Activated naive CD4-positive, alpha-beta T cell treated with anti-CD3 and anti-CD28 coated beads for 36 hours (primary cell): ENCODE results near the gene SLC22A5. TPM values are rescaled to one million over a fixed set of nuclear protein-coding genes. Genes with fewer than 3 reads are reported as not detected.

Experiments used
- CTCF ChIA-PET: fragments of 350-600 bp; sonication (Branson Sonifier 250); formaldehyde crosslinking; loops from one replicate; lab custom pipeline; 2021; ENCODE audit warnings: antibody characterized with exemption; lab: Charles Lee
- DNase-seq: peaks from one replicate; pipeline ENCODE4 v3.0.0-alpha.2; 2020
- H3K27ac Mint-ChIP-seq: one replicate; pipeline ENCODE4 v1.8.0; 2021; ENCODE audit warnings: mild to moderate bottlenecking, mixed read lengths
- H3K27me3 Mint-ChIP-seq: one replicate; pipeline ENCODE4 v1.8.0; 2021; ENCODE audit warnings: low read depth, mixed read lengths
- H3K36me3 Mint-ChIP-seq: one replicate; pipeline ENCODE4 v1.8.0; 2021; ENCODE audit warnings: low read depth, mixed read lengths
- H3K4me1 Mint-ChIP-seq: one replicate; pipeline ENCODE4 v1.8.0; 2021; ENCODE audit warnings: low read depth, mixed read lengths
- H3K4me3 Mint-ChIP-seq: one replicate; pipeline ENCODE4 v1.8.0; 2021; ENCODE audit warnings: mild to moderate bottlenecking, moderate library complexity, mixed read lengths
- H3K9me3 Mint-ChIP-seq: one replicate; pipeline ENCODE4 v1.8.0; 2021; ENCODE audit warnings: mixed read lengths
- intact Hi-C: fragments of 100-400 bp; cut with micrococcal nuclease; formaldehyde crosslinking; loops from one replicate; pipeline ENCODE4 v1.15.1; 2023
- total RNA-seq, 2 experiments: library from RNA; stranded (reverse); gene quantifications; one replicate each; pipeline ENCODE4 v1.2.3, GENCODE V29; 2021

Gene SLC22A5
- total RNA-seq, 2 experiments from 2014 or later: 3.1 to 3.6 TPM

DNA sequence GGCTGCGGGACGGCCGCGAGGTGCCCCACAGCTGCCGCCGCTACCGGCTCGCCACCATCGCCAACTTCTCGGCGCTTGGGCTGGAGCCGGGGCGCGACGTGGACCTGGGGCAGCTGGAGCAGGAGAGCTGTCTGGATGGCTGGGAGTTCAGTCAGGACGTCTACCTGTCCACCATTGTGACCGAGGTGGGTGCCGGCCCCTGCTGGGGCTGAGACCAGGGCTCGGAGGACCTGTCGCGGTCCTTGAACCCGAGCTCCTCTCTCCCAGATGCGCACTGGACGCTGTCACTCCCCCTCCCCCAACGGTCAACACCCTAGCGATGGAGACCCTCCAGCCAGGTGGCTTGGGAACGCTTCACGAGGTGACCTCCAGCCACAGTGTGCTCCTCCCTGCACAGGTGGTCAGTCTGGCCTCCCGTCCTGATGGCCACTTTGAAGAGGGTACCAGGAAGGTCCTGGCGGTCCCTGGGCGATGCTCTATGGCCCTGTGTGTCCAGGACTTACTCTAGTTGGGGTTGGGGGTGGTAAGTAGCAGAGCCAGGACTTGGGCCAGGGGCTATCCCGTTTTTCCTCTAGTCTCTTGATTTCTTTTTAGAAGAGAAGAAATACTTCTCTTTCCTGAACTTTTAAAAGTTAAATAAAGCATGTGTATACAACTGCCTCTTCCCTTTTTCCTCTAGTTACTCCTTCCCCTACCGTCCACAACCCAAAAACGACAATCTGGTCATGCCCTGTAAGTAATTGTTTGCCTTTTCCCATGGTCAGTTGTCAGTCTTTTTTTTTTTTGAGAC lies 866 bp downstream of the SLC22A5 start:
- intact Hi-C loops: no loop called here
- CTCF ChIA-PET: interaction anchor here (1.0 to 2.9 kb wide), 5 partner anchors 16 to 133 kb away, joined by 4 to 14 read pairs (median 9); partner anchors contain the start of gene SLC22A4
- peaks cover 22% of the 10 kb centered on the region for H3K4me1 Mint-ChIP-seq
- H3K27ac Mint-ChIP-seq: peak overlapping the region; percentile 68
- DNase-seq: no peak
- no peaks in the 10 kb centered on the region for H3K36me3 Mint-ChIP-seq
- peak overlapping the region; percentile 77 for H3K4me3 Mint-ChIP-seq
- no peaks in the 10 kb centered on the region for H3K9me3 Mint-ChIP-seq
- no peaks in the 10 kb centered on the region for H3K27me3 Mint-ChIP-seq

DNA sequence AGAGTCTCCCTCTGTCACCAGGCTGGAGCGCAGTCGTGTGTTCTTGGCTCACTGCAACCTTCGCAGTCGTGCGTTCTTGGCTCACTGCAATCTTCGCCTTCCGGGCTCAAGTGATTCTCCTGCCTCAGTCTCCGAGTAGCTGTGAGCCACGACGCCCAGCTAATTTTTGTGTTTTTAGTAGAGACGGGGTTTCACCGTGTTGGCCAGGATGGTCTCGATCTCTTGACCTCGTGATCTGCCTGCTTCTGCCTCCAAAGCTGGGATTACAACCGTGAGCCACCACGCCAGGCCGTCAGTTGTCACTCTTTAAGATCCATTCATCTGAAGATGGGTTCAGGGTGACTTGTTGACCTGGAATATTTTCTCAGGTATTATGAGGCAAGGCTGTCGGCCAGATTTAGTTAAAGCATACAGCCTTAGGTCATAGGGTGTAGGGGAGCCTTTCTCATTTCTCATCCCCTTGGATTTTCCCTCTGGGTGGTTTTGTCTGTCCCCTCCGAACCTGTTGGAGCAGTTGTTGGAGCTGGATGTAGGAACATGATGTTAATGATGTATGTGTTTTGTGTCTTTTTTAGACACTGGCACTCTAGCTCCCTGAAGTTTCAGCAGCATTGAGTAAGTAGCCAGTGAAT lies 1.6 kb downstream of the SLC22A5 start:
- no peaks in the 10 kb centered on the region for H3K36me3 Mint-ChIP-seq
- H3K27ac Mint-ChIP-seq: no peak overlapping the region
- H3K4me3 Mint-ChIP-seq: peak overlapping the region; percentile 77
- peaks cover 22% of the 10 kb centered on the region for H3K4me1 Mint-ChIP-seq
- no peaks in the 10 kb centered on the region for H3K27me3 Mint-ChIP-seq
- CTCF ChIA-PET: interaction anchor here (1.6 kb wide), 1 partner anchor 131 kb away, joined by 3 read pairs; no protein-coding TSS in a partner anchor
- DNase-seq: no peak
- no peaks in the 10 kb centered on the region for H3K9me3 Mint-ChIP-seq
- intact Hi-C loops: no loop called here

DNA sequence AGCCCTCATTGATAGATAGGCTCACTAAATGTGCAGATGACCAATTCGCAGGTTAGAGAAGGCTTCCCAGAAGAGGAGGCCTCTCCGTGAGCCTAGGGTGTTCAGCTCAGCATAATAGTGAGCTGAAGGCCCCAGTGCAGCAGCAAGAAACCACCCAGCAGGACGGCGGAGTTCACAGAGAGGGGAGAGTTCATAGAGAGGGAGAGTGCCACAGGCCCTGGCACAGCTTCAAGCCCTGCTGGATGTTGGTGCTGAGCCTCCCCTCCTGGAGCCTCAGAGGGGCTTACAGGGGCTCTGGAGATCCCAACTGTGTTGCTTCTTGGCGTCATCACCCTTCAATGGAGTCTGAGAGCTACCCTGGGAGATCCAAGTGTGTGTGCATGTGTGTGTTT lies 2.1 kb downstream of the SLC22A5 start:
- Mint-ChIP-seq H3K27me3 (no peaks in the 10 kb centered on the region), H3K4me1 (peaks cover 22% of the 10 kb centered on the region), H3K36me3 (no peaks in the 10 kb centered on the region), H3K9me3 (no peaks in the 10 kb centered on the region), H3K27ac (no peak overlapping the region), H3K4me3 (peak overlapping the region; percentile 5)
- intact Hi-C loops: no loop called here
- CTCF ChIA-PET: interaction anchor here (1.6 kb wide), 1 partner anchor 130 kb away, joined by 3 read pairs; no protein-coding TSS in a partner anchor
- no peak for DNase-seq

DNA sequence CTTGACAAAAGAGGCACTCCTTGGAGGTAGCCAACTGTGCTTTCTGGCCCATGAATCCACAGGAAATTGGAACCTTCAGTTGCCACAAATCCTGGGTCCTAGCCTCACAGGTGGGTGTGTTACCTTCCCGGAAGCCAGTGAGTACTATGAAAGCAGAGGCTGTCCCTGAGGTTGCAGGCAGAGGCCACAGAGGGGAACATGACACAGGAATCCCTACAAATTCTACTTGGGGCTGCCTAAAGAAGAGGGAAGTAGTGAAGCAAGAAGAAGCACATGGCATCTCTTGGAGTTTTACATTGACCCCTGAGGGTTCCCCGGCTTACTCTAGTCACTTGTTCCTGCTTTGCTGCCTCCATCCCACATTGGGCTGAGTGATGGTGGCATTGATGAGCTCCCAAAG lies 2.6 kb downstream of the SLC22A5 start:
- no peak overlapping the region for H3K27ac Mint-ChIP-seq
- H3K9me3 Mint-ChIP-seq: no peaks in the 10 kb centered on the region
- intact Hi-C loops: no loop called here
- CTCF ChIA-PET: interaction anchor here (0.7 to 1.6 kb wide), 3 partner anchors 12 to 130 kb away, joined by 3 read pairs; no protein-coding TSS in a partner anchor
- H3K4me1 Mint-ChIP-seq: peaks cover 22% of the 10 kb centered on the region
- DNase-seq: no peak
- H3K4me3 Mint-ChIP-seq: no peak overlapping the region
- no peaks in the 10 kb centered on the region for H3K36me3 Mint-ChIP-seq
- no peaks in the 10 kb centered on the region for H3K27me3 Mint-ChIP-seq

DNA sequence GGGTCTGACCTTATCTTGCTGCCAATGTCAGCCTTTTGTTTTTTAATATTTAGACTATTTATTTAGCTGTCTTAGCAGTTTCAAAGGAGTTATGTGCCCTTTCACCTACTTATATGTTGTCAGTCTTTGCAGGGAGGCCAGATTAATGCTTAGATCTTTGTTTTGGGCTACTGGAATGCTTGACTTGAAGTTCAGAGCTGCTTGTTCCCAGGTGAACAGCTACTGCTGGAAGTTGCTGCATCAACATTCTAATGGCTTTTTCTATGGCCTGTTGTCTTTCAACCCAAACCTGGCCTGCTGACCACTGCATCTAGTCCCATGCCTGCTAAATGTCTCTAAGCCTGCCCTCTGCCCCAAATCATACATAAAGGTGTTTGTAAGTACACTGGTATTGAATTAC lies 3.0 kb downstream of the SLC22A5 start:
- Mint-ChIP-seq H3K36me3 (no peaks in the 10 kb centered on the region), H3K27me3 (no peaks in the 10 kb centered on the region), H3K4me1 (peaks cover 22% of the 10 kb centered on the region), H3K9me3 (no peaks in the 10 kb centered on the region), H3K4me3 (no peak overlapping the region), H3K27ac (no peak overlapping the region)
- intact Hi-C loops: no loop called here
- CTCF ChIA-PET: interaction anchor here (0.7 to 1.6 kb wide), 3 partner anchors 12 to 129 kb away, joined by 3 read pairs; no protein-coding TSS in a partner anchor
- DNase-seq: no peak

DNA sequence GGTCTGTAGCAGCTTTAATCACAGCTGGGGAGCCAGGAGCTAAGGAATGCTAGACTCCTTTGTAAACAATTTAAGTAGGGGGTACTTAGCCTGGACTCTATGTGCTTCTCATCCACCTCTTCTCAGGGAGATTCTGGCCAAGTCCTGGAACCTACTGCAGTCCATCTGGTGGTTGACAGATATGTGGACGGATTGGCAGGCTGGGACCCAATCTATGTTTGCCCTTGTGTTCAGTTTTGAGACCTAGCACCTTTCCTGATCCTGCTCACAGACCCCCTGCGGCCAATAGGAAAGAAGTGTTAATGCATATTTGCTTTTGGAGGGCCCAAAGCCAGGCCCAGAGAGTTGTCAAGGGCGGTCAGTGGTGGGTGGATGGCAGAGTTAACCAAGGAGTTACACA lies 6.4 kb downstream of the SLC22A5 start:
- CTCF ChIA-PET: interaction anchor here (1.1 to 2.1 kb wide), 3 partner anchors 10 to 138 kb away, joined by 3 to 8 read pairs (median 3); no protein-coding TSS in a partner anchor
- DNase-seq: no peak
- intact Hi-C loops: no loop called here
- peaks cover 13% of the 10 kb centered on the region for H3K4me1 Mint-ChIP-seq
- no peak overlapping the region for H3K27ac Mint-ChIP-seq
- no peaks in the 10 kb centered on the region for H3K27me3 Mint-ChIP-seq
- no peaks in the 10 kb centered on the region for H3K36me3 Mint-ChIP-seq
- H3K9me3 Mint-ChIP-seq: no peaks in the 10 kb centered on the region
- H3K4me3 Mint-ChIP-seq: no peak overlapping the region

DNA sequence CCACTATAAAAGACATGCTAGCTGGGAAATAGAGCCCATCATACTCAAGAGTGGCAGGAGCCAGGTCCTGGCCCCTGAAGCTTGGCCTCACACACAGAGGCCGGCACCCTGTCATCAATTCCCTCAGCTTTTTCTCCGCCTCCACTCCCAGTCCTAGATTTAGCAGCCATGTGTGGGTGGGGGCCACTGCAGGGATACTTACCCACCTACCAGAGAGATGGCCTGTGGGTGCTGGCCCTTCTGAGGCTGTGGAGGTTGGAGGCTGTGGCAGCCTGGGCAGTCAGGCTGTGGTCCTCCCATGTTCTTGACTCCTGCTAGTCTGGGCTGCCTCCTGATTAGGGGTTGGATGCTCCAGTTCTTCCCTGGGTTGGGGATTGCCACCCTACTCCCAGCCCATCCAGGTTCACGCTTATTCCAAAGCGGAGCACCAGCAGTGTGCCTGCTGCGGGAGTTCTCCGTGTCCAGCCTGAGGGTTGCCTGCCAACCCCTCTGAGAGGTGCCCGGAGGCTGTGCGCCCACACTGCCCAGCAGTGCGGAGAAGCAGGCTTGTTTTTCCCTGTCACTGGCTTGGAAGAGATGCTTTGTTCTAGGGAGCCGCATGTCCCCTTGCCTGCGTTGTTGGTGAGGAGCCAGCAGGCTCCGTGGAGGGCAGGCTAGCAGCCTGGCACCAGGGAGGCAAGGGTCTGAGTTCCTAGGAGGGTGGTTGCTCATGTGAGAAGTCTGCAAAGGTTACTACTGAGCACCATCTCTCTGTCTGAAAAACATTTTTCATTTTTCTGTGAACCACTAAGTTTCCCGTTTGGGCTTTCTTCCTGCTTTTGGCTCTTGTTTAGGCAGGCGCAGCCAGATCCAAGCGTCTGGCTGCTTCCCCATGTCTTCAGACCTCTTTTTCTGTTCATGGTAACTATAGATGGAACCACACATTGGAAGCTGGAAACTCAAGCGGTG lies 7.5 kb downstream of the SLC22A5 start:
- CTCF ChIA-PET: interaction anchor here (1.6 kb wide), 1 partner anchor 84 kb away, joined by 3 read pairs; no protein-coding TSS in a partner anchor
- H3K4me3 Mint-ChIP-seq: no peak overlapping the region
- H3K36me3 Mint-ChIP-seq: no peaks in the 10 kb centered on the region
- peaks cover 3% of the 10 kb centered on the region for H3K4me1 Mint-ChIP-seq
- H3K27ac Mint-ChIP-seq: no peak overlapping the region
- DNase-seq: no peak
- H3K27me3 Mint-ChIP-seq: no peaks in the 10 kb centered on the region
- intact Hi-C loops: no loop called here
- H3K9me3 Mint-ChIP-seq: no peaks in the 10 kb centered on the region

DNA sequence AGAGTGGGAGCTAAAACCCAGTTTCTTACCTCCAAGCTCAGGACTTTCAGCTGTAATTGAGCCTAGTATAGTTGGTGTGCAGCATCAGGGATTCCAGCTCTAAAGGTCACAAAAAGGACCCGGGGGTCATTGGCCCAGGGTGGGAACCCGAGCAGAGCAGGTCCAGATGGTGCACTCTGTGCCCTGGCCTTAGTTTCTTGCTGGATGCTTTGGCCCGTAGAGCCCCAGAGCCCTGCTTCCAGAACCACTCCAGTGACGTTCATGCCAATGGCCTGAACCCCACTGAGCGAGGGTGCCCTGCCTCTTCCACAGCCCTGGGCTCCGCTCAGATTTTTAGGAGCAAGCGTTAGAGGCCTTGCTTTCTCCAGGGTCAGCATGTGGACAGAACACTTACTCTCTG lies 8.2 kb downstream of the SLC22A5 start:
- no peak for DNase-seq
- intact Hi-C loops: no loop called here

DNA sequence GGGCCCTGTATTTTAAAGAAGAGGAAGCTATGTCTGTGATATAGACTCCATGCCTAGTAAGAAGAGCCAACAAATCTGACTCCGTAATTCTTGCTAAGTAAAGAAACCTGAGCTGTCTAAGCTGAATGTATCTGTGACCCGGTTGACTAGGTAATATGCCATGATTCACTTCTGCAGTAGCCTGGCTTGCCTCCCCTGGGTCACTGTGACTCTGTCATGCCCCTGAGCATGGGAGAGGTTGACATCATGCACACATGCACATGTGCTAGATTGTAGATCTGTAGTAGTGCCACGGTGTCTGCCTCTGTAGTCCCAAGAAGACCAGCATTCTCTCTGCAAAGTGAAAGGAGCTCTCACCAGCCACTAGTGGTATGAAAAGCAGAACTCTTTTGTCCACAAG lies 9.1 kb downstream of the SLC22A5 start:
- no peak overlapping the region for H3K4me3 Mint-ChIP-seq
- H3K27ac Mint-ChIP-seq: no peak overlapping the region
- H3K9me3 Mint-ChIP-seq: no peaks in the 10 kb centered on the region
- intact Hi-C loops: no loop called here
- no peaks in the 10 kb centered on the region for H3K27me3 Mint-ChIP-seq
- no peaks in the 10 kb centered on the region for H3K36me3 Mint-ChIP-seq
- no peaks in the 10 kb centered on the region for H3K4me1 Mint-ChIP-seq
- DNase-seq: no peak
- CTCF ChIA-PET: interaction anchor here (1.6 kb wide), 1 partner anchor 123 kb away, joined by 7 read pairs; no protein-coding TSS in a partner anchor

More for the DNA sequence above, 8.2 kb downstream of the SLC22A5 start:
- no peaks in the 10 kb centered on the region for H3K4me1 Mint-ChIP-seq
- H3K27ac Mint-ChIP-seq: no peak overlapping the region
- no peak overlapping the region for H3K4me3 Mint-ChIP-seq
- CTCF ChIA-PET: no interaction called here
- H3K27me3 Mint-ChIP-seq: no peaks in the 10 kb centered on the region
- H3K9me3 Mint-ChIP-seq: no peaks in the 10 kb centered on the region
- H3K36me3 Mint-ChIP-seq: no peaks in the 10 kb centered on the region

DNA sequence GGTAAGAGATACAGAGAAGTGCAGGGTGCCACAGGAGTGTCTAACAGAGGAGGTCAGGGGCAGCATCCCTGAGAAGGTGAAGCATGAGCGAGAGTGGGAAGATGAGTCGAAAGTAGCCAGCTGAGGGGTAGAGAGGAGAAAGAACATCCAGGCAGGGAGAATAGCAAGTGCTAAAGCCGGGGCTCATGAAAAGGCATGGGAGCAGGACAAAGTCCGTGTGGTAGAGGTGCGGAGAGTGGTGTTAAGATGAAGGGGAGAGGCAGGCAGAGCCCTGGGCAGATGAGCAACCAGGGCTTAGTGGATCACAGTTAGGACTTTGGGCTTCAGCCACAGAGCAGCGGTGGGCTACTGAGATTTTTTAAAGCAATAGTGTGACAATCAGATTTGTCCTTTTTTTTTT lies 10.5 kb downstream of the SLC22A5 start:
- Mint-ChIP-seq H3K27me3 (no peaks in the 10 kb centered on the region), H3K36me3 (no peaks in the 10 kb centered on the region), H3K4me1 (peaks cover under 1% of the 10 kb centered on the region), H3K27ac (no peak overlapping the region), H3K9me3 (no peaks in the 10 kb centered on the region), H3K4me3 (no peak overlapping the region)
- intact Hi-C loops: no loop called here
- CTCF ChIA-PET: interaction anchor here (0.6 kb wide), 1 partner anchor 10 kb away, joined by 3 read pairs; no protein-coding TSS in a partner anchor
- DNase-seq: no peak

DNA sequence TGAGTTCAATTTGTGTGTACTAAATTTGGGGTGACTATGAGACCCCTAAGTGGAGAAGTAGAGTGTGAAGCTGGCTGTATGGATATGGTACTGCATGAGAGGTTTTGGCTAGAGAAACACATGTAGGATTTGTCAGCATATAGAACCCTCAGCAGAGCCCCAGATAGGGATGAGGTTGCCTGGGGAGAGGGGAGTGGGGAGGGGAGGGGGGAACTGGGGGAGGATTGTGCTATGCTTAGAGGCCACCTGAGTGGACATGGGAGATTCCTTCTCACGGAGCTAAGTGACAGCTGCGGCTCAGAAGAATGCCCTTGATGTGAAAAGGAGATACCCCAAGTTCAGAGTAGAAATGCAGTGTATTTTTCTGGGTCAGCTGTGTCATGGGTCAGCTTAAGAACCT lies 11.2 kb downstream of the SLC22A5 start:
- intact Hi-C loops: no loop called here
- Mint-ChIP-seq H3K9me3 (no peaks in the 10 kb centered on the region), H3K27me3 (no peaks in the 10 kb centered on the region), H3K36me3 (peaks cover 2% of the 10 kb centered on the region), H3K27ac (no peak overlapping the region), H3K4me1 (peaks cover 7% of the 10 kb centered on the region), H3K4me3 (no peak overlapping the region)
- DNase-seq: no peak
- CTCF ChIA-PET: interaction anchor here (20.9 kb wide), 1 partner anchor 120 kb away, joined by 466 read pairs; no protein-coding TSS in a partner anchor
